RWPE1 (cell line): ENCODE measurements around the gene RHOXF1.
"Not testable (repeated sequence)": the region's sequence is repeated elsewhere in the genome, so short reads cannot be mapped to it uniquely, and the experiment has no call there.

Source experiments
- CTCF ChIA-PET: fragments of 350-600 bp; sonication (Branson Sonifier 250); formaldehyde crosslinking; extraction: SDS; loops from one replicate; lab custom pipeline; 2021; lab: Yijun Ruan, JAX
- POLR2A ChIA-PET: fragments of 400-600 bp; formaldehyde crosslinking; extraction: SDS; loops from one replicate; lab custom pipeline; 2020; ENCODE audit warnings: antibody characterized with exemption; ENCODE audit not compliant: low non-redundant PET; lab: Yijun Ruan, JAX
- DNase-seq: peaks from one replicate; pipeline ENCODE4 v3.0.0; 2012; ENCODE audit warnings: low spot score
- H3K27ac ChIP-seq: fragments of 450-650 bp; 2 replicates; pipeline ENCODE4 v1.5.1; 2017
- CTCF ChIP-seq: fragments of 450-650 bp; conservative IDR thresholded peaks from 2 replicates; pipeline ENCODE4 v1.5.1; 2017; ENCODE audit warnings: low read depth, mild to moderate bottlenecking

The RHOXF1 gene

DNA sequence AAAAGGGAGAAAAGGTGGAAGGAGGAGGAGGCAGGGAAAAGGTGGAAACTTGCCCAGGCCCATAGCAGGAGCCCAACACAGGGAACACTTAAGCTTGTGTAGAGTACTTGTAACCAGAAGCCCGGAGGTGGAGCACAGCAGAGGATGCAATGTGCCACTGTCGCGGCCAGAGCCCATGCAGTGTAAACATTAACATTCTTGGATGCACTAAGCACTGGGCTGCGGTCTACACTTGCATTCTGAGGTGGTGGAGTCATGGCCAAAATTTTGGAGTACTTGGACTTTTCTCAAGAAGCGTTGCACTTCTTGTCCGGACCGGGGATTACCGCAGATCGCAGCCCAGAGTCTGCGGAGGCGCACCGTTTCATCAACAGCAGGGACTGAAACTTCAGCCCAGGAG lies 4.5 kb upstream of the RHOXF1 start:
- DNase-seq = no peak
- H3K27ac ChIP-seq = no peak overlapping the region
- ChIA-PET POLR2A (no interaction called here), CTCF (no interaction called here)
- no peak for TF ChIP-seq CTCF

DNA sequence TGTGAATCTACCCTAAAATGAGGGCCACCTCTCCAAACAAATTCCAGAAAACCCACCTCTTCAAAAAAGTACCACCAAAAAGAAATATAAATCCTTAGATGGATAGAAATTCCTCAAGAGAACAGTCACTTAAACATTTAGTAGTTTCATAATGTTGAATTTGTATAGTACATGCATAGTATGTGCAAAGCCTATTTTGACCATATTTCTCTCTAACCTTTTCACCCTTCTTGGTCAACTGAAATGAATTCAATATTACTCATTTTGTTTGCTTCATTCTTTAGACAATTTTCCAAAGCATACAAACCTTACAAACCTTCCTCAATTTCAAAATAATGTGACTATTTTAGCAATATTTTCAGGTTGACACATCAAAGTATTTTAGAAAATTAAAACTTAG lies 4.1 kb downstream of the RHOXF1 start:
- DNase-seq = no peak
- TF ChIP-seq CTCF = no peak
- no peak overlapping the region for H3K27ac ChIP-seq
- CTCF ChIA-PET = no interaction called here
- POLR2A ChIA-PET = no interaction called here

DNA sequence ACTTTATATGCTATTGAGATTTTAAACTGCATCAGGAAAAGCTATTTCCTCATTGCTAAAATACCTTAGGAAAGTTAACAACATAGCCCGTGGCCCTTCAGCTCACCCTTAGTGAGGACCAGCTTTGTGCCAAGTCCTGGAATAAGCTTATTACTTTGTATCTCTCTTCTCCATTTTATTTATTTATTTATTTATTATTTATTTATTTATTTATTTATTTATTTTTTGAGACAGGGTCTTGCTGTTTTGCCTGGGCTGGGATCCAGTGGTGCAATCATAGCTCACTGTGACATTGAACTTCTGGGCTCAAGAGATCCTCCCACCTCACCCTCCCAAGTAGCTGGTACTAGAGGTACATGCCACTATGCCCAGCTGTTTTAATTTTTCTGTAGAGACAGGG lies 6.3 kb downstream of the RHOXF1 start:
- POLR2A ChIA-PET = no interaction called here

GRCh38 chrX:120104707-120105106 lies 11.0 kb downstream of the RHOXF1 start:
- DNase-seq, POLR2A ChIA-PET: not testable (repeated sequence)

More for the DNA sequence above, 6.3 kb downstream of the RHOXF1 start:
- no peak overlapping the region for H3K27ac ChIP-seq
- no peak for DNase-seq
- CTCF ChIA-PET = interaction anchor here (0.7 kb wide), 1 partner anchor 29 kb away, joined by 4 read pairs; no protein-coding TSS in a partner anchor
- no peak for TF ChIP-seq CTCF

GRCh38 chrX:120101057-120101456 lies 14.7 kb downstream of the RHOXF1 start:
- POLR2A ChIA-PET, CTCF ChIA-PET, H3K27ac ChIP-seq, DNase-seq: not testable (repeated sequence)

More at GRCh38 chrX:120104707-120105106, 11.0 kb downstream of the RHOXF1 start:
- CTCF ChIA-PET, H3K27ac ChIP-seq: not testable (repeated sequence)

DNA sequence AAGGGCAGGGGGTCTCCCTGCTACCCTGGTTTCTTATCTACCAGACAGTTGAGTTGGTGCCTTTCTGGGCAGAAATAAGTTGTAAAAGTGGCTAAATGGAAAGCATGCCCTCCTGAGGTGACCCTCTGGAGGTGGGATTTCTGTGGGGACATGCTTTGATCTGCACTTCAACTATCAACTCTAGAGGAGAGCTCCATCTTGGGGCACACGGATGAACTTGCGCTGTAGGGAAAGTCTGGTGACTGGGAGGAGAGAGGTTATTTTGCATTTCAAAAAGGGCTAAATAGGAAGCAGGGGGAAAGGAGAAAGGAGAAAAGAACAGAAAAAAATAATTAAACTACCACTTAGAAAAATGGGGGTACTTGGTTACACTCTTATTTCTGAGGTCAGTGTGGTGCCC lies 25.5 kb downstream of the RHOXF1 start:
- CTCF ChIA-PET = no interaction called here
- no peak for TF ChIP-seq CTCF
- no peak overlapping the region for H3K27ac ChIP-seq
- POLR2A ChIA-PET = no interaction called here
- DNase-seq = no peak

- no peak overlapping the region for H3K27ac ChIP-seq
- CTCF ChIA-PET = no interaction called here
- no peak for TF ChIP-seq CTCF
- no peak for DNase-seq
- POLR2A ChIA-PET = no interaction called here
Measured at GRCh38 chrX:120087289-120088017, 28.3 kb downstream of the RHOXF1 start.

DNA sequence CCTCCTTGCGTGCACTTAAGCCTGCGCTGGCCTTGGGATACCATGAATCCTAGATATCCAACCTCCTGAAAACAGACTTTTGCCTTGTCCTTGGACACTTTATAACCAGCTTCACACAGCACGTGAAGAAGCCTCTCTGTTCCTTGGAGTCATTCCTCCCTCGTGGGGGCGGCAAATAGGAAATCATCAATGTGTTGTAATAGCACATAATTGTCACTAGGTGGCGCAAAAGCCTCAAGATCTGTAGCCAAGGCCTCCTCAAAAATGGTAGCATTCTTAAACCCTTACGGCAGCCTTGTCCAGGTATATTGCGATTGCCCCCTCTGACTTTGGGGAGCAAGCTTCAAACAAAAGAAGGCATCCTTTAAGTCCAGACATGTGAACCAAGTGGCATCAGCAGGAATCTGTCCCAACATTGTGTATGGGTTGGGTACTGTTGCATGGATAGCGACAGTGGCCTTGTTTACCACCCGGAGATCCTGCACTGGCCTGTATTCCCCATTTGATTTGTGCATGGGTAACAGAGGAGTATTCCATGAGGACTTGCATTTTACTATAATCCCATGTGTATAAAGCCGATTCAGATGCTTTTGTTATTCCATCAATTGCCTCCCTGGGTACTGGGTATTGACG lies 30.0 kb downstream of the RHOXF1 start:
- POLR2A ChIA-PET, CTCF ChIA-PET, DNase-seq, H3K27ac ChIP-seq: not testable (repeated sequence)

DNA sequence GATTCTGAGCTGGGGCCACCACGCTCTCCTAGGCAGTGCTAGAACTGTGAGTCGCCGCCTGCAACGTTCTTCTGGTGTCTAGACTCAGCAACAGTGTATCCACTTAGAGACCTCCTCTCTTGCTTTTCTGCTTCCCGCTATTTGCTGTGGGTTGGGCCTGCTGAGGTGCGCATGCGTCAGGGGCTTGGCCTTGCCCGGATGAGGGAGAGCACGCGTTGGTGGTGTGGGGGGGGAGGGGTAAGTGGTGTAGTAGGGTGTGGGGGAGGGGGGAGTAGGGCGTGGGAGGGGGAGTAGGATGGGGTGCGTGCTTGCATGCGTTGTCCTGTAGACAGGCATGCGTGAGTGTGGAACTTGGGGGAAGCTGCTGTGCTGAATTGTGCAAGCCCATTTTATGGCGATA lies 38.1 kb downstream of the RHOXF1 start, which contains the start of gene RHOXF2B:
Gene RHOXF2B, minus strand, starts transcription at position 101 of the 400 bp plus-strand sequence. CDS start 138 bp downstream, outside the sequence.
- DNase-seq, H3K27ac ChIP-seq, POLR2A ChIA-PET, CTCF ChIA-PET: not testable (repeated sequence)

DNA sequence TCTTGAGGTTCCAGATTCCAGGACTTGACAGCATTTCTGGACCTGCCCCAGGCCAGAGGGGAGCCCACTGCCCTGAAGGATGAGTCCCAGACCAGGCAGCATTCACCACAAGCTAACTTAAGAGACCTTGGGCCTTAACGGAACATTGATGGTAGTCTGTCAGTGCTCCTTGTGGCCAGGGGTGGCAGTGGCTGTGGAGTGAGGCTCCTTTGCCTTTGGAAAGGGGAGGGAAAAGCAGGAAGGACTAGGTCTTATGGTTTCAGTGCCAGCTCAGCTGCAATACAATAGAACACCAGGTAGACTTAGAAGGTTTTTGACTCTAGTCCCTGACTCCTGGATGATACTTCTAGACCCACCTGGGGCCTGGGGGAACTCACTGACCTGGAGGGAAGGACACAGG lies 49.5 kb downstream of the RHOXF1 start:
- POLR2A ChIA-PET, CTCF ChIA-PET, DNase-seq, H3K27ac ChIP-seq: not testable (repeated sequence)
